Esophagus muscularis mucosa (tissue), 4 donors: ENCODE results near the gene TAL1. TPM values are rescaled to one million over a fixed set of nuclear protein-coding genes. Genes with fewer than 3 reads are reported as not detected.

Experiments used
- DNase-seq: peaks from one replicate; pipeline ENCODE4 v3.0.0-alpha.2; 2017; ENCODE audit errors: extremely low spot score
- H3K27ac ChIP-seq, 4 donors: fragments of 200-600 bp; sonication (generic); replicated peaks in 1 of 4; 1 replicate in 3 of 4; 2 replicates in 1 of 4; pipeline ENCODE4 v1.5.1; 2016 to 2019; ENCODE audit warnings: mild to moderate bottlenecking in 1 of 4
- H3K27me3 ChIP-seq, 4 donors: fragments of 200-600 bp; sonication (generic); one replicate each; pipeline versions ENCODE4 v1.5.1 to v1.6.0; 2016 to 2019
- H3K36me3 ChIP-seq, 4 donors: fragments of 200-600 bp; sonication (generic); one replicate each; pipeline ENCODE4 v1.5.1; 2016 to 2019
- H3K4me1 ChIP-seq, 4 donors: fragments of 200-600 bp; sonication (generic); one replicate each; pipeline ENCODE4 v1.5.1; 2016 to 2019
- H3K4me3 ChIP-seq, 4 donors: fragments of 200-600 bp; sonication (generic); 1 replicate in 2 of 4; 2 replicates in 2 of 4; pipeline ENCODE4 v1.5.1; 2016 to 2019; ENCODE audit warnings: mild to moderate bottlenecking in 4 of 4, moderate library complexity in 1 of 4
- H3K9me3 ChIP-seq, 4 donors: fragments of 200-600 bp; sonication (generic); 1 replicate in 3 of 4; 2 replicates in 1 of 4; pipeline ENCODE4 v1.5.1; 2016 to 2019
- EP300 ChIP-seq: sonication (generic); formaldehyde crosslinking; IDR thresholded peaks from one replicate; pipeline ENCODE4 v1.6.1; 2017; ENCODE audit warnings: antibody characterized with exemption
- POLR2A ChIP-seq: fragments of 450-650 bp; IDR thresholded peaks from one replicate; pipeline ENCODE4 v1.6.1; 2017; ENCODE audit warnings: antibody characterized with exemption, moderate library complexity, mild to moderate bottlenecking, low read depth
- POLR2AphosphoS5 ChIP-seq, 2 donors: sonication (generic); formaldehyde crosslinking; IDR thresholded peaks; one replicate each; pipeline ENCODE4 v1.6.1; 2017; ENCODE audit warnings: antibody characterized with exemption in 2 of 2
- WGBS: methylation state at CpG from one replicate; pipeline ENCODE4 v1.1.5; 2018; 5-methylcytosine and 5-hydroxymethylcytosine counted together
- intact Hi-C: fragments of 100-400 bp; cut with DNase I; formaldehyde crosslinking; loops from one replicate; pipeline ENCODE4 v1.15.1; 2023
- total RNA-seq, 4 donors: library from RNA; depleted of rRNA; stranded (reverse); fragments of >200 nt; gene quantifications; one replicate each; pipeline versions ENCODE4 v1.1.0 to v1.2.1, GENCODE V29; 2016
- TF ChIP-seq, protein P1 (sequence below), 3 experiments: fragments of 200-600 bp in 2 of 3; fragments of 450-650 bp in 1 of 3; sonication (generic) in 2 of 3; IDR thresholded peaks; one replicate each; pipeline ENCODE4 v1.5.1; 2017 to 2019; ENCODE audit warnings: antibody characterized with exemption in 3 of 3, mild to moderate bottlenecking in 2 of 3, moderate library complexity in 1 of 3

TAL1 gene
- total RNA-seq, 4 donors from 2014 or later, result 2.5 to 4.8 (median 4.1) TPM

- DNase-seq, result peak; percentile 74
- TF ChIP-seq POLR2AphosphoS5 (IDR thresholded peaks at IDR 0.05) (no peak), POLR2A (no peak), EP300 (no peak)
- TF ChIP-seq, protein P1, sequence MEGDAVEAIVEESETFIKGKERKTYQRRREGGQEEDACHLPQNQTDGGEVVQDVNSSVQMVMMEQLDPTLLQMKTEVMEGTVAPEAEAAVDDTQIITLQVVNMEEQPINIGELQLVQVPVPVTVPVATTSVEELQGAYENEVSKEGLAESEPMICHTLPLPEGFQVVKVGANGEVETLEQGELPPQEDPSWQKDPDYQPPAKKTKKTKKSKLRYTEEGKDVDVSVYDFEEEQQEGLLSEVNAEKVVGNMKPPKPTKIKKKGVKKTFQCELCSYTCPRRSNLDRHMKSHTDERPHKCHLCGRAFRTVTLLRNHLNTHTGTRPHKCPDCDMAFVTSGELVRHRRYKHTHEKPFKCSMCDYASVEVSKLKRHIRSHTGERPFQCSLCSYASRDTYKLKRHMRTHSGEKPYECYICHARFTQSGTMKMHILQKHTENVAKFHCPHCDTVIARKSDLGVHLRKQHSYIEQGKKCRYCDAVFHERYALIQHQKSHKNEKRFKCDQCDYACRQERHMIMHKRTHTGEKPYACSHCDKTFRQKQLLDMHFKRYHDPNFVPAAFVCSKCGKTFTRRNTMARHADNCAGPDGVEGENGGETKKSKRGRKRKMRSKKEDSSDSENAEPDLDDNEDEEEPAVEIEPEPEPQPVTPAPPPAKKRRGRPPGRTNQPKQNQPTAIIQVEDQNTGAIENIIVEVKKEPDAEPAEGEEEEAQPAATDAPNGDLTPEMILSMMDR (IDR thresholded peaks at IDR 0.05), result no peak
- H3K4me3 ChIP-seq, result no peak overlapping the region
- WGBS, result 29% methylated on average over 6 of the region's 18 CpGs
- no peaks in the 10 kb centered on the region for H3K9me3 ChIP-seq
- H3K4me1 ChIP-seq, result peaks cover 15 to 19% (median 17%) of the 10 kb centered on the region in 4 donors
- peaks cover 0 to 41% (median 0%) of the 10 kb centered on the region in 4 donors for H3K27me3 ChIP-seq
- no peak overlapping the region for H3K27ac ChIP-seq
- no peaks in the 10 kb centered on the region for H3K36me3 ChIP-seq
- intact Hi-C loops, result no loop called here
Observed at GRCh38 chr1:47181095-47181954, 50.7 kb downstream of the TAL1 start.

DNA sequence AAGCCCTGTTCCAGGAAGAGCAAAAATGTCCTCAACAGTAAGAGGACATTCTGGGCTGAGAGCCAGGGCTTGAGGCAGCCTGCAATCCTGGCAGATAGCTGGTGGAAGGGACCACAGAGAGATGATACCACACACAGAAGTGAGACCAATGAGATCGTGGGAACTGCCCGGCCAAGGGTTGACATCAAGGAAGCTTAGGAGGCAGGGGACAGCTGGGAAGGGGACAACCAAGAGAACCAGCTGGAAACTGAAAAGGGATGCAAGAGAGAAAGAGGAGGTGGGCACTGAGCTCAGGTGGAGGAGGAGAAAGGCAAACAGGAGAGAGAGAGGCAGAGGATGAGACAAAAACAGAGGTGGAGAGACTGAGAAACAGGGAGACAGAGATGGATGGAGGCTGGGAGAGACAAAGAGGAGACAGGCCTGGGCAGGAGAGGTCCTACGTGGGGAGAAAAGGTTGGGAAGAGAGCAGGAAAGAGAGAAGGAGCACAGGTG lies 51.4 kb downstream of the TAL1 start:
- intact Hi-C loops, result no loop called here
- no peaks in the 10 kb centered on the region for H3K36me3 ChIP-seq
- H3K4me1 ChIP-seq, result peaks cover 15 to 21% (median 18%) of the 10 kb centered on the region in 4 donors
- H3K27ac ChIP-seq, result no peak overlapping the region
- WGBS, result 59% methylated on average over 3 of the region's 3 CpGs
- peak; percentile 68 for DNase-seq
- H3K4me3 ChIP-seq, result no peak overlapping the region
- H3K9me3 ChIP-seq, result no peaks in the 10 kb centered on the region
- H3K27me3 ChIP-seq, result peaks cover 0 to 48% (median 0%) of the 10 kb centered on the region in 4 donors
- TF ChIP-seq POLR2AphosphoS5 (IDR thresholded peaks at IDR 0.05), result no peak
- TF ChIP-seq EP300, result no peak
- TF ChIP-seq, protein P1 (IDR thresholded peaks at IDR 0.05), result no peak

GRCh38 chr1:47179988-47180563 lies 51.9 kb downstream of the TAL1 start:
- WGBS, result 62% methylated on average over 3 of the region's 3 CpGs
- no peaks in the 10 kb centered on the region for H3K36me3 ChIP-seq
- no peaks in the 10 kb centered on the region for H3K9me3 ChIP-seq
- H3K27me3 ChIP-seq, result peaks cover 0 to 49% (median 0%) of the 10 kb centered on the region in 4 donors
- TF ChIP-seq EP300 (no peak), POLR2AphosphoS5 (IDR thresholded peaks at IDR 0.05) (no peak), POLR2A (no peak)
- TF ChIP-seq, protein P1 (IDR thresholded peaks at IDR 0.05), result no peak
- H3K4me3 ChIP-seq, result peak overlapping the region in 1 of 4 donors; percentile 47
- intact Hi-C loops, result loop anchor here (5.0 kb wide), 1 partner anchor 532 kb away; no protein-coding TSS in a partner anchor
- H3K4me1 ChIP-seq, result peaks cover 15 to 26% (median 24%) of the 10 kb centered on the region in 4 donors
- DNase-seq, result peak; percentile 34
- no peak overlapping the region for H3K27ac ChIP-seq

- DNase-seq, result peak; percentile 94
- H3K4me1 ChIP-seq, result peaks cover 15 to 28% (median 24%) of the 10 kb centered on the region in 4 donors
- intact Hi-C loops, result loop anchor here (5.0 kb wide), 1 partner anchor 533 kb away; no protein-coding TSS in a partner anchor
- no peak for TF ChIP-seq POLR2A
- no peak for TF ChIP-seq EP300
- TF ChIP-seq POLR2AphosphoS5 (IDR thresholded peaks at IDR 0.05), result peak in 1 of 2 donors; percentile 67
- TF ChIP-seq, protein P1 (IDR thresholded peaks at IDR 0.05), result peak; percentile 81 to 89 (median 81)
- H3K9me3 ChIP-seq, result no peaks in the 10 kb centered on the region
- H3K36me3 ChIP-seq, result no peaks in the 10 kb centered on the region
- peaks cover 0 to 48% (median 0%) of the 10 kb centered on the region in 4 donors for H3K27me3 ChIP-seq
- 5% methylated on average over 16 of the region's 30 CpGs for WGBS
- H3K4me3 ChIP-seq, result peak overlapping the region; percentile 43 to 62 (median 46)
- H3K27ac ChIP-seq, result peak overlapping the region in 1 of 4 donors; percentile 39
Observed at GRCh38 chr1:47179017-47179987, 52.7 kb downstream of the TAL1 start.
